SKM-1 treated with dmso at 0.1 percent for 144 hours (cell line): ENCODE data around the gene PIP5K1C.

Source experiments
- DNase-seq: peaks from one replicate; lab custom pipeline; 2025; ENCODE audit not compliant: unreplicated experiment; lab: John Stamatoyannopoulos, UW

Gene PIP5K1C

DNA sequence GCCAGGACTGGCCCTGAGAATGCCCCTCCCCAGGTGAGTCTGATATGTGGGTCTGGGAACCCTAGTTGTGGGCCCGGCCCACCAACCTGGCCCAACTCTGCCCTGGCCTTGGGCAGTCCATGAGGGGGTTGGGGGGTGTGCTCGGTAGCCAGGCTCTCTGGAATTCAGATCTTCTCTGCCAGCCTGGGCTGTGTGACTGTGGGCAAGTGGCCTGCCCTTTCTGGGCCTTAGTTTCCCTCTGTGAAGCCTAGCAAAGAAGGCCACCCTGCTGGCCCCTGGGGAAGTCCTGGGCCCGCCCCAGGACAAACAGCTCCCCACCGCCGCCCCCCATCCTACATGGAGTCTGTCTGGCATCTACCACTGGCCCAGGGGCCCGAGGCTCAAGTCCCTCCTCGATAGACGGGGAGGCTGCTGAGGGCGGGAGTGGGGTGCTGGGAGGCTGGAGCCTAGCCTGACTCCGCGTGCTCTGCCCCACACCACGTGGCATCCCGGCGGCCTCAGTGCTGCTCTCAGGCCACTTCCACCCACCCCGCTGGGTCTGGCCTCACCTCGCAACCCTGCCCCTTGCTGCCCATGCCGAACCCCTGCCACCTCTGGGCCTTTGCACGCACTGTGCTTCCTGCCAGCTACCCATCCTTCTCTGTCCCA lies 85.3 kb downstream of the PIP5K1C start:
- no peak for DNase-seq

DNA sequence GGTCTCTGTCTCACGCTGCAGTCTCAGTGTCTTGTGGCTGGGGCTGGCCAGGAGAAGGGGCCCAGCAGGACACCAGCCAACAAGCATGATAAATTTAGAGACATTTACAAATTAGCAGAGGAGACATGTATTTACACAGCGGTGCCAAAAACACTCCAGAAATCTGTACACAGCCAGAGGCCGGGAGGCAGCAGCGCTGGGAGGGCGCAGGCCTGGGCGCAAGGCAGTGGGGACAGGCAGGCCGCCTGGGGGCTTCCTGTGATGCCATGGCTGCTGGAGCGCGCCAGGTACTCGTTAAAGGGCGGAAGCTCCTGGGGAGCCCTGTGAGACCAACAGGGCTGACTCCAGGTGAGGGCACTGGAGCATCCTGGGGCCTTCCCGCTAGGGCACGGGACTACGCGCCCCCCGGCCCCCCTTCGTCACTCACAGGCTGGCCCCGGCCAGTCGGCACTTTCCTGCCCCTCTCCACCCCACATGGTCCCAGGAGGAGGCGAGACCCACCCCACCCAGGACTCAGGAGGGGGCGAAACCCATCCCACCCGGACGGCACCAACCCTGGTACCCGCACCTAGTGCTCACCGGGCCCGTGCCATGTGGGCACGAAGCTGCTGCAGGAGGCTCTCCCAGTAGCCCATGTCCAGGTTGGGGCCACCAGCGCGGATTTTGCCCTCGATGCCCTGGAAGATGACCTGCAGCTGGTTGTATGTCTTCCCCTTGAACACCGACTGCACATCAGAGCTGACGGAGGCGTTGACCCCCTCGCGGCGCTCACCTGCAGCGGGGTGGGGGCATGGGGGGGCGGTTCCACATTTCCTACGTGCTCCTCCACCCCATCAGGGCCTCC lies 86.2 kb downstream of the PIP5K1C start:
- DNase-seq = no peak

DNA sequence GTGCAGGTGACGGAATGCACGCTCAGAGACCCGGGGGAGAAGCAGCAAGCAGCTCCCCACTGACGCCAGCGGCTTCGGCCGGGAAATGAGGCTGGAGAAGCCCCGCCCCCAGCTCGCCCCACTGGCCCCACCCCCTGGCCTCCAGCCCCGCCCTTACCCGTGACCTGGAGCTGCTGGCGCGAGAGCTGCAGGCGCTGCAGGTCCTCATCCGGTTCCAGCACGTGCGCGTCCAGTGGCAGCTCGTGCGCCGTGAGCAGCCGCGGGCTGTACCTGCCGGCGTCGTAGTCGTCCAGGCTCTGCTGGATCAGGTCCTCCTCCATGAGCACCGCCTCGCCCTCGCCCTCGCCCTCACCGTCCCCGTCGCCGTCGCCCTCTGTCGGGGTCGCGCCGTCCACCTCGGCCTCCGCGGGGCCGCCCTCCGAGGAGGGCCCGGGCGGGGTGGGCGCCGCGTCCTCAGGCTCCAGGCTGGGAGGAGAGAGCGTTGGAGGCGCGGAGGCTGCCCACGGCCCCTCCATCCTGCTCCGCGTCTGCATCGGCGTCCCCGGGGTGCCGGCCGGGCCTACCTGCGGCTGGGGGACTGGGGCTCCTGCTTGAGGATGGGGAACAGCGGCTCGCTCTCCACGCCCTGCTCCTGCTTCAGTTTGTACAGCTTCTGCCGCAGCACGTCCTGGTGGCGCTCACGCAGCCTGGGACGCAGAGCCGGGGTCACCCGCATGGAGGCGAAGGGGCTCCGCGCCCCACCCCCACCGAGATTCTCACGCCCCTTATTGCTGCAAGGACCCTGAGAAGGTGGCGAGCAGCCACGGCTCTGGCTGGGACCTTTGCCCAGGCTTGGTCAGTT lies 87.1 kb downstream of the PIP5K1C start:
- no peak for DNase-seq

DNA sequence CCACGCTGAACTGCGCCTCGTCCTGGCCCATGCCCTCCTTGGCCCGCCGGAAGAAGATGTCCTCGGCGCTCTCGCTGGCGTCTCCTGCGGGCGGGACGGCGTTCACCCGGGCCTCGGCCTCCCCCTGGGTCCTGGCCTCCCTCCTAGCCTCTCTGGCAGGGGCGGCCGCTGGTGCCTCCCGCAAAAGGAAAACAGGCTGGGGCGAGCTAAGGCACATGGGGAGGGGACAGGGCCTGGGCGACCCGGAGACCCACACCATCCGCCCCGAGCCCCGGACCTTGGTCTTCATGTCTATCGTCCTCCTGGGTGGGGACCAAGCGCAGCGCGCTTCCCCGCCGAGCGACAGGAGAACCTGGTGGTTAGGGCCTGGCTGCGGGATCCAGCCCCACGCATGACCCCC lies 87.9 kb downstream of the PIP5K1C start:
- no peak for DNase-seq

DNA sequence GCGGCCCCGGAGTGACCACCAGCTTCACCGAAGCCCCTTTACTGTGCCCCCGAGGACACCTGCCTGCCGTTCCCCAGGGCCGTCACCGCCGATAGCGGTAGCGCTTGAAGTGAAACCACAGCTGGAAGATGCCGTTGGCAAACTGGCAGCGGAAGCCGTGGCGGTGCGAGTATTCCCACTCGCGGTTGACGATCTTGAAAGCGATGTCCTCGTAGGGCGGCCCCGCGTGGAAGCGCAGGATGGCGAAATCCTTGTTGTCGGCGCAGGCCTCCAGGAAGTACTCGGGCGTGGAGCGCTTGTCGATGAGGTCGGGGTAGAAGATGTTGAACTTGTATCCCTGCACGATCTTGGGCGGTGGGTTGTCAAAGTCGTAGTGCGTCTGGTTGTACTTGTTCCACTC lies 88.4 kb downstream of the PIP5K1C start:
- no peak for DNase-seq

DNA sequence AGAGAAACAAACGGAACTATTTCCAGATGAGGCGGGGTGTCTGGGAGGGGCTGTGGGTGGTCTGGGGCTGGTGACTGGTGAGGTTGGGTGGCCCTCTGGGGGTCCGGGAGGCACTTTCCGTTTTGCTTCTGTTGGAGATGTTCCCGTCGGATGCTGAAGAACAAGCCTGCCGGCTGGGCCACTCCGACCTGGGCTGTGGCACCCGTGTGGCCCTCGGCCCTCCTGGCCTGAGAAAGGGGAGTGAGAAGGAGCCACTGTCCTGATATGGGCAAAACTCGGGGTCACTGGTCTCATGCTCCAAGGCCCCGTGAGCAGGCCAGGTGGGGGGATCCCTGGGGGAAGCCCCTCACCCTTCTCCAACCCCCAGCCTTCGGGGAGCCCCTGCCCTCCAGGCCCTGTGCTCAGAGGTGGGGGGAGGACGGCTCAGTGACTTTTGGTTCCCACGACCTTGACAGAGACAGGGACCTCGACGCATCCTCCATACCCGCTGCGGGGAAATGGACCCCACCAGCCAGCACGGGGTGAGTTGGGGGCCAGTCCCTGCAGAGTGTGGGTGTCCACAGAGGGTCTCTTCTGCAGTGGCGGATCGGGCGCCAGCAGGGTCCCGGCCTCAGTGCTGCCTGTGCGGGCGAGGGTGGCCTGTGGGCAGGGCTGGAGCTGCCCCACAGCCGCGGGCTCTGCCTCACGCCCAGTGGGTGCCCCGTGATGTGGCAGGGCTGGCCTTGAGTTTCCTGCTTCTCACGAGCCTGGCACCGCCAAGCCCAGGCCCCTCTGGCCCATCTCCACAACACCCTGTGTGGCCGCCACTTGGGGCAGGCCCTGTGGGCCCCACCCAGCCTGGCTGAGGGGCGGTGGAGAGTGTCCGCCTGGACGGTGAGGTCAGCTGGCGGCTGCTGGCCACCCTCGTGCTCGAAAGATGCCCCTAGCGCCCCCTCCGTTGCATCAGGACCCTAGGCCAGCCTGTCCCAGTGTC lies 89.2 kb downstream of the PIP5K1C start:
- DNase-seq = no peak

DNA sequence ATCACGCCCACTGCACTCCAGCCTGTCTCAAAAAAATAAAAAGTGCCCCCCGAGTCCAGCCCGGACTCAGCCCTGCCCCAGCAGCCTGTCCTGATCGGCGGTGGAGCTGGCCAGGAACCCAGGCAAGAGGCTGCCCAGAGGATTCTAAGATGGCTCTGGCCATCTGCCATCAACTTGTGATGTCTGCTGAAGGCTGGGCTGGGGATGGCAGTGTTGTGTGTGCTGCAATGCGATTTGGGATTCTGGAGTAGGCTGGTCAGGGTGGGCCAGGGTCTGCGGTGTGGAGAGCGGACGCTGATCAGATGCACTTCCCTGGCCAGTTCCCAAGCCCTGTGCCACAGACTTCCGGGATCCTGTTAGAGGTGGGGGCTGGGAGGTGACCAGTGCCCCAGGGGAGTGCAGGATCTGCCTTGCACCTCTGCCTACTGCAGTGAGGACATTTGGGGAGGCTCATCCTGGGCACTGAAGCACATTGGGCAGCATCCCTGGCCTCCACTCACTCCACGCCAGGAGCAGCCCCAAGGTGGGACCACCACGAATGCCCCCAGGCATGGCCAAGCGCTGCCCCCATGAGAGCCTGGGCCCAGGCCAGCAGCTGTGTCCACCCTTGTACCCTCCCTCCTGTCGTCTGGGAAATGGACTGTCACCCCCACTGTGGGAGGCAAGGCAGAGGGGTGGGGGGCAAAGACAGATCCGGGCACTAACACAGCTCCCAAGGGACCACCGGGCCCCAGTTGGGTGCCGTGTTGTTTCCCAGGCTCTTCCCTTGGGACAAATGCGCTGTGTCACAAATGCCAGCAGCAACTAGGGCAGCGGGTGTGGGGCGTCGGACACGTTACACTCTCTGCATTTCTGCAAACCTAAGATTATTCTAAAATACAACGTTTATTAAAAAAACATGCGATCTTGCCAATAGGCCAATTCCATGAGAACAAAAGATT lies 90.2 kb downstream of the PIP5K1C start:
- no peak for DNase-seq

DNA sequence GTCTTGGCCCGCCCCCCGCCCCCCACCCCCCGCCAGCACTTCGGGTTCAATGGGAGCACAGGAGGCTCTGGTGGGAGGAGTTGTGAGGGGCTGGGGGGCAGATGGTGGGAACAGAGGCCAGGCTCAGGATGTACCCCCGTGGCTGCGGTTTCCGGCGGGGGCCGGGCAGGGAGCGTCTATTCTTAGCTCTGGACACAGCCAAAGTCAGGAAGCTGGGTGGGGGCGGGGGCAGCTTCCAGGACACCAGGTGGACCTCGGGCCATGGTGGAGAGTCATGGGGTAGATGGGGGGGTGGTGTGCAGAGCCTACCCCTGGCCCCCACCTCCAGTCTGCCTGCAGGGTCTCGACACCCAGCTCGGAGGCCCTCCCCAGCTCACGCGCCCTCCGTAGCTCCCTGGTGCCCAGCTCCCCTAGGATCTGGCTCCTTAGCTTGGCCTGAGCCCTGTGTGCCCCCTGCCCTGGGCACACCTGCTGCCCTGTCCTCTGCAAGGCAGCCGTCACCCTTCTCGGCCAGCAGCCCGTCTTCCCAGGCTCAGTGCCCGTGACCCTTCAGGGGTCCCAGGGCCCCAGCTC lies 91.4 kb downstream of the PIP5K1C start:
- no peak for DNase-seq

DNA sequence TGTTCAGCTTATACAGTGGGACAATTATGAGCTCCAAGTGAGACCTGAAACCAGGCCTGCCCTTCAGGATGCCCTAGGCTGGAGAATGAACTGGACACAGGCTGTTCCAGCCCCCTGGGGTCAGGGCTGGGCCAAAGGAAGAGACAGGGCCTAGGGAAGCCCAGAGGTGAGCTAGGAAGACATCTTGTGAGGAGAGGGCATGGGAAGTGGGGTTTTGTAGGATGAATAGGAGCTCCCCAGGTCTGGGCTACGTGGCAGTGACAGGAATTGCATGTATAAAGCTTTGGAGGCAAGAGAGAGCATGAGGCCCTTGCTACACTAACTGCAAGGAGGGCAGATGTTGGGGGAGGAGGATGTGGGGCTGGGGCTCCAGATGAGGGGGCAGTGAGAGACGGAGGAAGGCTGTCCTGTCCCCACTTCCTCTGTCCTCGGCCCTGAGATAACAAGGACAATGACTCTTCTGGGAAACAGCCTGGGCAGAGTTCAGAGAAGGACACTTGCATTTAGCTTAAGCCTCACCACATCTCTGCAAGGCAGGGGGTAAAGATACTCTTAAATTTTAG lies 92.1 kb downstream of the PIP5K1C start:
- no peak for DNase-seq

DNA sequence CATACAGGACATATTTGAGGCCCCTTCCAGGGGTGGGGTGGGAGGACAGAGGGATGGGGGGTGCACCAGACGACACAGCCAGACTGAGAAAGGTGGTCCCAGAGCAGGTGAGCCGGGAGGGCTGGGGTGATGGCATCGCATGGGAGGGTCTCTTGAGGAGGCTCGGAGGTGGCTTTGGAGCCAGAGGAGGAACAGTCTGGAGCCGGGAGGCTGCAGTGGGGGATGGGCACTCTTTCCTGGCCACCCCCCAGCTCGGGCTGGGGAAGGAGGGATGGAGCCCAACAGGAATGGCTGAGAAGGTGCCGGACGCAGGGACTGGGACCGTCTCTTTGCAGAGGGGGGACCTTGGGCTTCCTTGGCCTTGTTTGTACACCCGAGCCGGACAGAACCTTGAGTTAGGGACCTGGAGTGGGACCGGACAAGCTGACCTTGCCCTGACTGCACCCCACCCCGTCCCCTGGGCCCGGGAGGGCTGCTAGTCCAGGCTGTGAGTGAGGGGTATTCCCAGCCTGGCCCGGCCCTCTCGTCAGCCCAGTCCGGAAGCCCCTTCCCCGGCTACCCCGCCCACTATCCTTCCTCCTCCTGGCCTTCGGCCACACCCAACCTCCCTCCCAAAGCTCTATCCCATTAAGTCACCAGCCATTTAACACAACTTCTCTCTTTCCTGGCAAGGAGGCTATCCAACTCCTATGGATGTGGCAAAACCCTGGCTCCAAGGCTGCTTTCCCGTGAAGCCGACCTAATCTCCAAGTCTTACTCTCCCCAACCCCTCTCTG lies 92.8 kb downstream of the PIP5K1C start:
- no peak for DNase-seq

DNA sequence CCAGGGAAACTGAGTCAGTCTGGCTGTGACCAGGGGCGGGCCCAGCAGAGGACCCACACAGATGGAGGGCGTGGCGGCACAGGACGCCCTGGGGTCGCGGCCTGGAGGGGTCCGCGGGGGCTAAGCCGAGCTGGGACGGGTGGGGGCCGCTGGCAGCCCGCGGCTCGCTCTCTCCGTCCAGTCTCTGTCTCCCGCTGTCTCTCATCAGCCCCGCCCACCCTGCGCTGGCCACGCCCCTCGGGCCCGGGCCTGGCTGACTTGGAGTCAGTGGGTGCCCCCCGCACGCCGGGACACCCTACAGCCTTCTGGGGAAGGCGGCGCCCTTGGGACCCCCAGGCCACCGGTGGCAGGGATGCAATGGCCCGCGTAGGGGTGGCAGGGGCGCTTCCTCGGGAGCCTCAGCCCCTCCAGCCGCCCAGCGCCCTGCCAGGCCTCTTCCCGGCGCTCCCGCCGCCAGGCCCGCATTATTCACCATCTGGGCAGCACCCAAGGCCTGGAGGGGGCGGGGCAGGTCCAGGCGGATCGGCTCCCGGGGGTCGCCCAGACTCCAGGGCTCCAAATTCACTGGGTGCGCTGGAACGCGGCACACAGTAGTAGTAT lies 93.5 kb downstream of the PIP5K1C start, which contains the start of gene TBXA2R:
TSS of gene TBXA2R (minus strand) at position 186 of the 600 bp plus-strand sequence. CDS start 6,241 bp downstream, outside the sequence.
- DNase-seq = no peak

DNA sequence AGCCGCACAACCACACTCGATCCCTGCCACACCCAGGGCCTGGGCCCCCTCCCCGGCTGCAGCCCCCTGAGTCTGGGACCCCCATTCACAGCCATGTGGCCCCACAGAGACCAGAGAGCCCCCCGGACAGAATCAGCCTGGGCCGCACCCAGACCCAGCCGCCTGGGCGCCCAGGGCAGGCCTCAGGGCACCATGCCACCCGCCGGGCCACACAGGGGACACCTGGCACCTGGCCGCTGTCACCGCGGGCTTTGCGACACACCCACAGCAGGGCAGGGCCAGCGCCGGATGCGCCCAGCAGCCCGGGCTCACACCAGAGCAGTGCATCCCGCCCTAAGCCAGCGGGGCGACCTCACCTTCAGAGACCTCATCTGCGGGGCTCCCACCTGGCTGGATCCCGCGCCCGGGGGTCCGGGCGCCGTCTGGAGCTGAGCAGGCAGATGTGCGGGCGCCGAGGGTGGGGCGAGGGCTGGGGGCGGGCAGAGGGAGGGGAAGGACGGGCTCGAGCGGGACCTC lies 94.0 kb downstream of the PIP5K1C start:
- no peak for DNase-seq

DNA sequence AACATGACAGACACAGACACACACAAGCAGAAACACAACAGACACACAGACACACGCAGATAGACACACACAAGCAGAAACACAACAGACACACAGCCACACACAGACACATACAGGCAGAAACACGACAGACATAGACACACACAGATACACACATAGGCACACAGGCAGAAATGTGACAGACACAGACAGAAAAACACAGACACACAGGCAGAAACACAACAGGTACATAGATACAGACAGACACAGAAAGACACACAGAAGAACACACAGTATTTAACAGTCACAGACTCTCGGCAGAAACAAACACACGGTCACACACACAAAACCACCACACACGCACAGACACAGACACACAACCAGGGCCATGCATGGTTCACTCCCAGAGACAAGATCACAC lies 94.5 kb downstream of the PIP5K1C start:
- DNase-seq = no peak

DNA sequence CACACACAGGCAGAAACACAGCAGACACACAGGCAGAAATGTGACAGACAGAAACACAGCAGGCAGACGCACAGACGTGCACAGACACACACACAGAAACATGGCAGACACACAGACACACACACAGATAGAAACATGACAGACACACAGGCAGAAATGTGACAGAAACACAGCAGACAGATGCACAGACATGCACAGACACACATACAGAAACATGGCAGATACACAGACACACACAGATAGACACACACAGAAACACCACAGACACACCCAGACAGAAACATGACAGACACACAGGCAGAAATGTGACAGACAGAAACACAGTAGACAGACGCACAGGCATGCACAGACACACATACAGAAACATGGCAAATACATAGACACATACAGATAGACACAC lies 94.9 kb downstream of the PIP5K1C start:
- no peak for DNase-seq

DNA sequence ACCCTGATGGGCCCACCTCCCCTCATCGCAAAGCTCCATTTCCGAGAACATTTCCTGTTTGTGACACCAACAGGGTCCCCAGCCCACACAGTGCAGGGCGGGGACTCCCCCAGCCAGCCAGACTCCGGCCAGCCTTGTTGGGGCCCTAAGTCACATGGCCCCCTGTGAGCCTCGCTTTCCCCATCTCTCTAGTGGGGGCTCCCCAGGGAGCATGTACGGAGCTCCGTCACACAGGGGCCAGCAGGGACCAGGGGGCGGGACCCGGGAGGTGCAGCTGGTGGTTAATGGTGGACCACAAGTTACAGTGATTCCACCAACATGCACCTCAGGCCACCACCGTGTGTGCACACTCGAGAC lies 95.3 kb downstream of the PIP5K1C start:
- DNase-seq = no peak

DNA sequence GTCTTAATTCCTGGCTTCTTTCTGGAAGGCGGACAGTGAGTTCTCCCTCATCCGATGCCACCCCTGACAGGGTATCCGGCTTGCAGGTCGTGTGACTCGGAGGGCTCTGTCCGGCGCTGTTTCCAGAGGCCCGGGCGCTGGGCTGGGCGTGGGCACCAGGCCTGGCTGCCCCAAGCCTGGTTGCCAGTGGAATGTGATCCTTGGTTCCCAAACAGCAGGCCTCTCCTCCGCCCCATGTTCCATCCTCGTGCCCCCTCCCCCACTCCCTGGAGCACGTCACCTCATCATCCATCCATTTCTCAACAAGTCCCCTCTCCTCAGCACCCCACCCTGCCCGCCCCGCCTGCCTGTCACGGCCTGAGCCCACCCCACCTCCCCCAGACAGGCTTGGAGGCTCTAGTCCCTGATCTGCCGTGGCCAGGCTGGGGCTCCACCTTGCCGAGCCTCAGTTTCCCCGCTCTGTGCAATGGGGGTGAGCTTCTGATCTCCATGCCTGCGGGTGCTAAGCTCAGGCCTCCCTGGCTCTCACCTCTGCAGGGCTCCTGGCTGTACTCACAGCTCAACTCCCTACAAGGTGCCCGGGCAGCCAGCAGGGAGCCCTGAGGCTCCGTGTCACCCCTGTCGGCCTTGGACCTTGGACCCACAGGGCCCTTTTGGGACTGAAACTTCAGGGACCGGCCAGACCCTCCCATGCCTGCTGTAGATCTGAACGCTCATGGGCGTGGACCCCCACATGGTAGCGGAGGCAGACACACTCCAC lies 95.9 kb downstream of the PIP5K1C start:
- no peak for DNase-seq
